ENCODE measurements around the gene DIAPH2.
"Not testable (repeated sequence)": the region's sequence is repeated elsewhere in the genome, so short reads cannot be mapped to it uniquely, and the experiment has no call there.

Gene DIAPH2

DNA sequence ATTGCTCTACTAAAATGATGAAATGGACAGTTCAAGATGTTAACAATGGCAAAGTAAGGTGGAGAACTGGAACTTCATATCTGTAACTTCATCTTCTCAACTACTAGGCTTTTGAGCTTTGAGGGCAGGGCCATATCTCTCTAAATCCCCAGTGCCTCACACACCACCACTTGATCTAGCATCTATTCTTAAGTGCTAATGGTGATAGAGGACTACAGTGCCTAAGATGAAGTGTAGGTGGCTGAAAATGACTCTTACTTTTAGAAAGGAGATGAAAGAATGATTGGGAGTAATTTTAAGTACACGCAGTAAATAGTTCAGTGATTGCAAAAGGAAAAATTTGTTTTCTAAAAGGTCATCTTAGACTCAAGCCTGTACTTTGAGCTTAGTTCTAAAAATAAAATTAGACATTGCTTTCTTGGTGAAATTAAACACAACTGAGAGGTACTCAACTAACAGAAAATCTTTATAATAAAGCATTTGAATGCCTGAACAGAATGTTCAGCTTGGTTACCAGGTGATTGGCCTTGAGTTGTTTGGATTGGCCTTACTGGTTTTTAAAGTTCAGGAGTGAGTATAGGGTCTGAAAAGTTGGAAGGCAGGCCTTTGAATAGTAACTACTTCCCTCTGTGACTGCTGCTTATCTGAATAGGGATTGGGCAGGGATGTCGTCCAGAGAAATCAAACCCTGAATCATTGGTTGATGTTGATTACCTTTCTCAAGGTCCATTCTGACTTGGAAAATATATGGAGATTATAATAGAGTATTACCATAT, 45.4 kb downstream of the DIAPH2 start:
- Histone ChIP-seq H3K36me3 (ENCODE audit: insufficient read depth, low read length) (no peaks in the 10 kb centered on the region), H3K27me3 (ENCODE audit: insufficient read depth, low read length) (no peaks in the 10 kb centered on the region), H3K9me3 (ENCODE audit: low read length) (no peaks in the 10 kb centered on the region), H2AFZ (ENCODE audit: low read depth, low read length) (no peak overlapping the region), H3K4me1 (ENCODE audit: insufficient read depth, low read length) (no peaks in the 10 kb centered on the region), H3K4me3 (ENCODE audit: low read length) (no peak overlapping the region)

DNA sequence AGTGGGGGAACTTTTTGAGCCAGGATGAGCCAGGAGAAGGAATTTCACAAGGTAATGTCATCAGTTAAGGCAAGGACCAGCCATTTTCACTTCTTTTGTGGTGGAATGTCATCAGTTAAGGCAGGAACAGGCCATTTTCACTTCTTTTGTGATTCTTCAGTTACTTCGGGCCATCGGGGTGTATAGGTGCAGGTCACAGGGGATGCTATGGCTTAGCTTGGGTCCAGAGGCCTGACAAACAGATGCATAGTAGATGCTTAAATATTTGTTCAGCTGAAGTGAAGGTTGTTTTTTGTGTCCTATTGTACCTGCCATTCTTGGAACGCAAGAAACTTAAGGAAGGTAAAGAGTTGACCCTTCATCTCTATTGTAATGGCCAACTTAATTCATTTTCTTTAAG, 46.4 kb downstream of the DIAPH2 start:
- not testable (repeated sequence) for H3K4me3 ChIP-seq (ENCODE audit: low read length); H3K4me1 ChIP-seq (ENCODE audit: insufficient read depth, low read length); H2AFZ ChIP-seq (ENCODE audit: low read depth, low read length); H3K27me3 ChIP-seq (ENCODE audit: insufficient read depth, low read length); H3K9me3 ChIP-seq (ENCODE audit: low read length); H3K36me3 ChIP-seq (ENCODE audit: insufficient read depth, low read length)

DNA sequence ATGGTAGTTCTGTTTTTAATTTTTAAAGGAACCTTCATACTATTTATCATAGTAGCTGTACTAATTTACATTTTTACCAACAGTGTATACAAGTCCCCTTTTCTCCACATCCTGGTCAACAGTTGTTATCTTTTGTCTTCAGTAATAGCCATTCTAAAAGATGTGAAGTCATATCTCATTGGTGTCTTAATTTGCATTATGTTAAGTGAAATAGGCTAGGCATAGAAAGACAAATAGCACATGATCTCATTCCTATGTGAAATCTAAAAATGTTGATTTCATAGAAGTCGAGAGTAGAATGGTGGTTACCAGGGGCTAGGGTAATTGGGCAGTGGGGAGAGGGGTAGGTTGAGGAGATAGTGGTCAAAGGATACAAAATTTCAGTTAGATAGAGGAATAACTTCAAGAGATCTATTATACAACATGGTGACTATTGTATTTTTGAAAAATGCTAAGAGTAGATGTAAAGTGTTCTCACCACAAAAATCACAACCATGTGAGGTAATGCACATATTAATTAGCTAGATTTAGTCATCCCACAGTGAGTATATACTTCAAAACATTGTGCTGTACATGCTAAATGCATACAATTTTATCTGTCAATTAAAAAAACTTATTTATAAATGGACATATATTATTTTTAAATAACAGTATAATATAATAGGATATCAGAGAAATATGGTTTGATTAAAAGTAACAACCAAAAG, 58.9 kb downstream of the DIAPH2 start:
- Histone ChIP-seq H3K36me3 (ENCODE audit: insufficient read depth, low read length) (no peaks in the 10 kb centered on the region), H3K27me3 (ENCODE audit: insufficient read depth, low read length) (peaks cover 3% of the 10 kb centered on the region), H3K4me3 (ENCODE audit: low read length) (no peak overlapping the region), H2AFZ (ENCODE audit: low read depth, low read length) (no peak overlapping the region), H3K4me1 (ENCODE audit: insufficient read depth, low read length) (no peaks in the 10 kb centered on the region), H3K9me3 (ENCODE audit: low read length) (no peaks in the 10 kb centered on the region)

DNA sequence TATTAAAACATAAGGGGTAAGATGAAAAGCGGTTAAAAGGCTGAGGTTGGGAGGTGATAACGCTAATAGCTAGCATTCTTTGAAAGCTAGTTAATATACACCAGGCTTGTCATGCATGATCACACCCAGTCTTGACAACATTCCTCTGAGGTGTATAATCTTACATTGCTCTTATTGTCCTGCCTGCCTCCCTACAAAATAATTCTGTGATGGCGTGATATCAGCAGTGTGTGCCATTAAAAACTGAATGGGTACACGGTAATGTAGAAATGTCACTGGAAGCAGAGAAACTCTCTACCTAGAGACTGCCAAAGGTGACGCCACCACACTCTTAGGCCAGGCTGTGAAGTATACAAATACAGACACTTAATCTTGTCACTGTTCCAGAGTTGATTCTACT, 68.1 kb downstream of the DIAPH2 start:
- Histone ChIP-seq H3K36me3 (ENCODE audit: insufficient read depth, low read length) (no peaks in the 10 kb centered on the region), H3K9me3 (ENCODE audit: low read length) (no peaks in the 10 kb centered on the region), H2AFZ (ENCODE audit: low read depth, low read length) (no peak overlapping the region), H3K4me1 (ENCODE audit: insufficient read depth, low read length) (no peaks in the 10 kb centered on the region), H3K27me3 (ENCODE audit: insufficient read depth, low read length) (no peaks in the 10 kb centered on the region), H3K4me3 (ENCODE audit: low read length) (no peak overlapping the region)

DNA sequence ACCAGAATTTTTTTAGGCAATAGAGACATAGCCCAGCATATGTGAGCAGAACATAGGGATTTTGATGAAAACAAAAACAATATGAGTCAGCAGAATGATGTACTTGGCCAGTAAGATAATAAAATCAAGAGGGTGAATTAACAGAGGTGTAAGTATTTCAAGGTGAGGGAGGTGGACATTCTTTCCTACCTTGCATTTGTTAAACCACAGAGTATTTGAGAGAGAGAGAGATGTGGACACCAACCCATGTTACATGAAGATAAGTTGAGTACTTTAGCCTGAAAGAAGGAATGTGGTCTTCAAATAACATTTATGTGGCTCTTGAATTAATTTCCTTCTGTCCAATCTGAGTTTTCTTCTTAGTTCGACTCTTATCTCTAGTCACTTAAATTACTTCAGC, 68.6 kb downstream of the DIAPH2 start:
- no peaks in the 10 kb centered on the region for H3K27me3 ChIP-seq (ENCODE audit: insufficient read depth, low read length)
- H2AFZ ChIP-seq (ENCODE audit: low read depth, low read length): no peak overlapping the region
- H3K36me3 ChIP-seq (ENCODE audit: insufficient read depth, low read length): no peaks in the 10 kb centered on the region
- H3K4me3 ChIP-seq (ENCODE audit: low read length): no peak overlapping the region
- no peaks in the 10 kb centered on the region for H3K9me3 ChIP-seq (ENCODE audit: low read length)
- H3K4me1 ChIP-seq (ENCODE audit: insufficient read depth, low read length): no peaks in the 10 kb centered on the region

DNA sequence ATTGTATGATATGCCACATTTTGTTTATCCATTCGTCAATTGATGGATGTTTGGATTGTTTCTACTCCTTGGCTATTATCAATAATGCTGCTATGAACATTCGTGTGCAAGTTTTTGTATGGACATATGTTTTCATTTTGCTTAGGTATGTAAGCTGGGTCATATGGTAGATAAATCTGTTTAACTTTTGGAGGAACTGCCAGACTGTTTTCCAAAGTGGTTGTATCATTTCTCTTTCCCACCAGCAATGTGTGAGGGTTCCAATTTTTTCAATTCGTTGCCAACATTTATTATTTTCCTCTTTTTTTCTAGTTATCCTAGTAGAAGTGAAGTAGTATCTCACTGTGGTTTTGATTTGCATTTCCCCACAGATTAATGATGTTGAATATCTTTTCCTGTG, 71.8 kb downstream of the DIAPH2 start:
- Histone ChIP-seq H3K36me3 (ENCODE audit: insufficient read depth, low read length) (no peaks in the 10 kb centered on the region), H2AFZ (ENCODE audit: low read depth, low read length) (no peak overlapping the region), H3K4me1 (ENCODE audit: insufficient read depth, low read length) (no peaks in the 10 kb centered on the region), H3K9me3 (ENCODE audit: low read length) (no peaks in the 10 kb centered on the region), H3K27me3 (ENCODE audit: insufficient read depth, low read length) (no peaks in the 10 kb centered on the region), H3K4me3 (ENCODE audit: low read length) (no peak overlapping the region)

DNA sequence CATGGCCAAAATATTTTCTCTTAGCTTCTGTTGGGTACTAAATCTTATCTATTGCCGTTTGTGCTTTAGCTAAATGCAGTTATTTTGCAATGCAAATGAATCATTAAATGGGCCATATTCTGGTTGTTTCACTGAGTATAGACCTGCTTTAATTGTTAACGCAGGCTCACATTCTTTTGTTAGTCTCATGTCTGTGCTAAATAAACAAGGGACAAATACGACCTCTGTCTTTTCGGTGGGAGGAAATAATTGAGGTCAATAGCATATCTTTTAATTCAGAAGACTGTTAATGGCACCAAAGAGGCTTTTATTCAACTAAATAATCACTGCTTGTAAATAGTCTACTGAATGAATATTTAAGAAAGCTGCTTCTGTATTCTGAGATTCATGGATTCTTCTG, 76.9 kb downstream of the DIAPH2 start:
- H3K9me3 ChIP-seq (ENCODE audit: low read length): no peaks in the 10 kb centered on the region
- H2AFZ ChIP-seq (ENCODE audit: low read depth, low read length): no peak overlapping the region
- no peaks in the 10 kb centered on the region for H3K27me3 ChIP-seq (ENCODE audit: insufficient read depth, low read length)
- H3K4me1 ChIP-seq (ENCODE audit: insufficient read depth, low read length): no peaks in the 10 kb centered on the region
- no peaks in the 10 kb centered on the region for H3K36me3 ChIP-seq (ENCODE audit: insufficient read depth, low read length)
- H3K4me3 ChIP-seq (ENCODE audit: low read length): no peak overlapping the region

DNA sequence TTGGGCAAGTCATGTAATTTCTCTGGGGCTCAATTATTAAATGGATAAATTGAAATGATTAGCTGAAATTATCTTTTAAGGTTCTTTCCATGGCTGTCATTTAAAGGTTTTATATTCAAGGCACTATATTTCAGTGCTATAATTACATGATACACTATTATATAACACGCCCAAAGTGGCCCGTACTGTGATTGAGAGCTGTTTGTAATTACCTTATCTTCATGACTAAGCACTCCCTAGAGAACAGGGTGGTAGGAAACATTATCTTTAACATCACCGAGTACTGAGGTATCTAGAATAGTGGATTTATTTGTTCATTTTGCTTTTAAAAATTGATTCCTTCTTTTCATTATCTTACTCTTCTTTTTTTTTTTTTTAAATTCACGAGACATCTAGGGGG, 79.0 kb downstream of the DIAPH2 start:
- H3K9me3 ChIP-seq (ENCODE audit: low read length): no peaks in the 10 kb centered on the region
- H3K36me3 ChIP-seq (ENCODE audit: insufficient read depth, low read length): no peaks in the 10 kb centered on the region
- no peaks in the 10 kb centered on the region for H3K27me3 ChIP-seq (ENCODE audit: insufficient read depth, low read length)
- H3K4me1 ChIP-seq (ENCODE audit: insufficient read depth, low read length): no peaks in the 10 kb centered on the region
- H3K4me3 ChIP-seq (ENCODE audit: low read length): no peak overlapping the region
- no peak overlapping the region for H2AFZ ChIP-seq (ENCODE audit: low read depth, low read length)

DNA sequence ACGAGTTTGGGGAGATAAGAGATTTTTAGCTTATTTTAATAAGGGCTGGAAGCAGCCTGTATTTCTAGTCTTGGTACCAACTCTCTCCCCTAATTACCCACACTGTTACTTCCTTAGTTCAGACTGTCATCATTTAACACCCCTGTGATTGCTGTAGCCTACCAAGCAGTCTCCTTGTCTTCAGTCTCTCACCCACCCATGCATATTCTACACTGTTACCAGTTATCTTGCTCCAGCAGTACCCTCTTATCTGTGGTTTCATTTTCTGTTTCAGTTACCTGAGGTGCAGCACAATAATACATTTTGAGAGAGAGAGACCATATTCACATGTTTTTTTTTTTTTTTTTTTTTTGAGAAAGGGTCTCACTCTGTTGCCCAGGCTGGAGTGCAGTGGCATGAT, 80.2 kb downstream of the DIAPH2 start:
- no peaks in the 10 kb centered on the region for H3K4me1 ChIP-seq (ENCODE audit: insufficient read depth, low read length)
- H3K36me3 ChIP-seq (ENCODE audit: insufficient read depth, low read length): no peaks in the 10 kb centered on the region
- H3K4me3 ChIP-seq (ENCODE audit: low read length): no peak overlapping the region
- H3K9me3 ChIP-seq (ENCODE audit: low read length): no peaks in the 10 kb centered on the region
- no peak overlapping the region for H2AFZ ChIP-seq (ENCODE audit: low read depth, low read length)
- no peaks in the 10 kb centered on the region for H3K27me3 ChIP-seq (ENCODE audit: insufficient read depth, low read length)

DNA sequence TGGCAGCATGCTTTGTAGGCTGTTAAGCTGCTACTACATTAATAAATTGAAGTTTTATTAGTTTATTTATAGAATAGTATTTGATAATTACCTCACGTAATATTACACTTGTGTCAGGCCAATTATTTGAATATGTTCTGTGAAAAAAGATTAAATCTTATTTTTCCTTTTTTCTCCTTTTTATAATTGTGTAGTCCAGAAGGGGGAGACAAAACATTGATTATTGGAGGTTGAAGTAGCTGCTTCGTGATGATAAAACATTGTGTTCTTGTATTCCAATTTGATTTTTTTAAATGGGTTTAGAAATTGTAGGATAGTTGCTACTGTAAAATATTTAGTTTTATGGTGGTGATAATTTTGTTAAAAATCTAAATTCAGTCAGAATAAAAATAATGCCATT, 85.7 kb downstream of the DIAPH2 start:
- Histone ChIP-seq H3K36me3 (ENCODE audit: insufficient read depth, low read length) (no peaks in the 10 kb centered on the region), H3K9me3 (ENCODE audit: low read length) (no peaks in the 10 kb centered on the region), H2AFZ (ENCODE audit: low read depth, low read length) (no peak overlapping the region), H3K4me1 (ENCODE audit: insufficient read depth, low read length) (no peaks in the 10 kb centered on the region), H3K4me3 (ENCODE audit: low read length) (no peak overlapping the region), H3K27me3 (ENCODE audit: insufficient read depth, low read length) (no peaks in the 10 kb centered on the region)

DNA sequence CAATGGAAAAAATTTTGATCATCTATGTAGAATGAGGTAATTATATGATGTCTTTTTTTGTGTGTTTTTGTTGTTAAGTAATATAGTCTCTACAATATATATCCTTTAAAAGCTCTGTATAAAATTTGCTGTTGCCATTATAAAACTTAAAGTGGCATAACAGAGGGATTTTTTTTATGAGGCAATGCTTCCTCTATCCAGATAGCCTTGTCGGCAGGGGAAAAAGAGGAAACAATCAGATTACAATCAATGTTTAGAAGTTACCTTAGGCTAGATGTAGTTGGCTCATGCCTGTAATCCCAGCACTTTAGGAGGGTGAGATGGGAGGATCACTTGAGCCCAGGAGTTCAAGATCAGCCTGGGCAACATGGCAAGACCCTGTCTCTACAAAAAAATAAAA, 86.8 kb downstream of the DIAPH2 start:
- no peaks in the 10 kb centered on the region for H3K27me3 ChIP-seq (ENCODE audit: insufficient read depth, low read length)

DNA sequence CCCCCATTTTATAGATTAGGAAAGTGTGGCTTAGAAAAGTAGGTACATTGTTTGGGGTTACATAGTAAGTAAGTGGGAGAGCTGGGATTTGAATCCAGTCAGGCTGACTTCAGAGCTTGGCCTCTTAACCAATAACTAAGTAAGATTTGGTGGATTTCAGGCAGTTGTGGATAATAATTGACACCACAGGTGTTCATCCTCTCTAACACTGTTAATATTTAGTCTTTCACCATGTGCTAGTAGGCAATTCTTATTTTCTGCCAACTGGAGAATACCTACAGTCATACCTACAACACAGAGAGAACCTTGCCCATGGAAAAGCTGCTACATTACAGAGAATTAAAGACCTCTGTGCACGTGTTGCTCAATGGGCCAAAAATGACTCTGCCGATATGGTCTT, 89.5 kb downstream of the DIAPH2 start:
- Histone ChIP-seq H3K4me3 (ENCODE audit: low read length) (no peak overlapping the region), H3K4me1 (ENCODE audit: insufficient read depth, low read length) (no peaks in the 10 kb centered on the region), H3K36me3 (ENCODE audit: insufficient read depth, low read length) (no peaks in the 10 kb centered on the region), H3K9me3 (ENCODE audit: low read length) (no peaks in the 10 kb centered on the region), H3K27me3 (ENCODE audit: insufficient read depth, low read length) (no peaks in the 10 kb centered on the region), H2AFZ (ENCODE audit: low read depth, low read length) (no peak overlapping the region)

More for the DNA sequence above, 86.8 kb downstream of the DIAPH2 start:
- no peaks in the 10 kb centered on the region for H3K4me1 ChIP-seq (ENCODE audit: insufficient read depth, low read length)
- H2AFZ ChIP-seq (ENCODE audit: low read depth, low read length): no peak overlapping the region
- H3K4me3 ChIP-seq (ENCODE audit: low read length): no peak overlapping the region
- no peaks in the 10 kb centered on the region for H3K9me3 ChIP-seq (ENCODE audit: low read length)
- H3K36me3 ChIP-seq (ENCODE audit: insufficient read depth, low read length): no peaks in the 10 kb centered on the region

DNA sequence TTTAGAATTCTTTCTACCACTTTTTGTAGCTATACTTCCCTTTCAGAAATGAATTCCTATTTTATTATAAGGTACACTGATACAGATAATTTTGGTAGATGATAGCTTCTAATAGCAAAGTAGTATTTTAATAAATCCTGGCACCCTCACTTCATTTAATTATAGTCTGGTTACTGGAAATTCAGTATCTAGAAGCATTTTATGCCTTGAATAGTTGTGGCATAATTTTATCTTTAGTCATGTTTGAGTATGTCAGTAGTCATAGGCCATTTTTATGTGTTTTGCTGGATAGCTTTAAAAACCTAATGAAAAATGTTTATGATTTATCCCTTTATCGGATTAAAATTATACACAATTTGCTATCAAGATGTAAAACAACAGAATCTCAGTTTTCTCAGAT, 92.3 kb downstream of the DIAPH2 start:
- H3K27me3 ChIP-seq (ENCODE audit: insufficient read depth, low read length): no peaks in the 10 kb centered on the region
- no peaks in the 10 kb centered on the region for H3K9me3 ChIP-seq (ENCODE audit: low read length)
- no peaks in the 10 kb centered on the region for H3K4me1 ChIP-seq (ENCODE audit: insufficient read depth, low read length)
- H3K36me3 ChIP-seq (ENCODE audit: insufficient read depth, low read length): no peaks in the 10 kb centered on the region
- no peak overlapping the region for H2AFZ ChIP-seq (ENCODE audit: low read depth, low read length)
- no peak overlapping the region for H3K4me3 ChIP-seq (ENCODE audit: low read length)

DNA sequence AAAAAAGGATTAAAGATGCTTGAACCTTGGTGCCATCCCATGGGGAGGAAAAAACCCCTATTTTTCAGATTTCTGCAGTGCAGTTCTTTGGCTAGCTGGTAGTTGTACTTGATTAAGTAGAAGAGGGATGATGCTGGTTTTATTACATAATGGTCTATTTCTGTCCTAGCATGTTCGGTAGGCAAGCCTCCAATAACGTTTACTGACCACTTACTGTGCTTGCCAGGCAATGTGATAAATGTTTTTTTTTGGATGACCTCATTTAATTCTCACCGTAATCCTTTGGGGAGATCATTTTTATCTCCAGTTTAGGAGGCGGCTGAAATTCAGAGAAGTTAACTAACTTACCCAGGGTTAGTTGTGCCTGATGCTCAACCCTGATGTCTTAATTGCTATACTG, 106.9 kb downstream of the DIAPH2 start:
- H2AFZ ChIP-seq (ENCODE audit: low read depth, low read length): no peak overlapping the region
- H3K36me3 ChIP-seq (ENCODE audit: insufficient read depth, low read length): no peaks in the 10 kb centered on the region
- no peaks in the 10 kb centered on the region for H3K4me1 ChIP-seq (ENCODE audit: insufficient read depth, low read length)
- no peak overlapping the region for H3K4me3 ChIP-seq (ENCODE audit: low read length)
- H3K27me3 ChIP-seq (ENCODE audit: insufficient read depth, low read length): no peaks in the 10 kb centered on the region
- no peaks in the 10 kb centered on the region for H3K9me3 ChIP-seq (ENCODE audit: low read length)
